NCI-H1048 (cell line): Measurements from ENCODE around the gene CXXC5.
"Not testable (repeated sequence)": the region's sequence is repeated elsewhere in the genome, so short reads cannot be mapped to it uniquely, and the experiment has no call there.

Experiments
- DNase-seq: peaks from one replicate; lab custom pipeline; 2025; lab: John Stamatoyannopoulos, UW

Gene CXXC5

DNA sequence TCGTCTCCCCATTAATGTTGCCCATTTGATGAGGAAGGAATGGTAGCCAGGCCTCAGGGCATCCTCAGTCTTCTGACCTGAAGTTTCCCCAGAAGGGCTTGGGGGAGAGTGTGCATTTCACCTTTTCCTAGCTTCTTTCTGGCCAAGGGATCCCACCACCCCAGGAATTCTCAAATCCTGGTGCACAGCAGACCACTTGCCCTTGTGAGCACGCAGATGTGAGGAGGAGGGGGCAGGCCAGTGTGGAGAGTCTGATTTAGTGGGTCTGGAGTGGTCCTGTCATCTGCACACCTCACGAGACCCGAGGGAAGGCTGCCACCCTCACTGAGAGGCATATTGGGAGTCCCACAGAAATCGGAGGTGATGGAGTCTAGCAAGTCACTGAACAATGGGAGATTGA, 64.3 kb downstream of the CXXC5 start:
- no peak for DNase-seq

DNA sequence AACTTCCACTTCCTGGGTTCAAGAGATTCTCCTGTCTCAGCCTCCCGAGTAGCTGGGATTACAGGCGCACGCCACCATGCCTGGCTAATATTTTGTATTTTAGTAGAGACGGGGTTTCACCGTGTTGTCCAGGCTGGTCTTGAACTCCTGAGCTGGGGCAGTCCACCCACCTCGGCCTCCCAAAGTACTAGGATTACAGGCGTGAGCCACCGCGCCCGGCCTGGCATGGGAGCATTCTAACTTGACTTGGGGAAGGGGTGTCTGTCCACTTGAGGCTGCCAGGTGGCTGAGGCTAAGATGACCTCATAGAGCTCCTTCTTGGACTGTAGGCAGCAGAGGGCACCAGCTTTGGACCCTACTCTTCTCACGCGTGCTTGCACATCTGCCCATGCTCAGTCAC, 65.7 kb downstream of the CXXC5 start:
- not testable (repeated sequence) for DNase-seq

DNA sequence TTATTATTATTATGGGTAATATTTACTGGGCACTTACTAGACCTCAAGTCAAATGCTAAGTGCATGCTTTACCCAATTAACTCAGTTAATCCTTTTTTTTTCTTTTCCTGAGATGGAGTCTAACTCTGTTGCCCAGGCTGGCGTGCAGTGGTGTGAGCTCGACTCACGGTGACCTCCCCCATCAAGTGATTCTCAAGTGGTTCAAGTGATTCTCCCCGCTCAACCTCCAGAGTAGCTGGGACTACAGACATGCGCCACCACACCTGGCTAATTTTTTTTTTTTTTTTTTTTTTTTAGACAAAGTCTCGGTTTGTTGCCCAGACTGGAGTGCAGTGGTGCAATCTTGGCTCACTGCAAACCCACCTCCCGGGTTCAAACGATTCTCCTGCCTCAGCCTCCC, 69.1 kb downstream of the CXXC5 start:
- no peak for DNase-seq

DNA sequence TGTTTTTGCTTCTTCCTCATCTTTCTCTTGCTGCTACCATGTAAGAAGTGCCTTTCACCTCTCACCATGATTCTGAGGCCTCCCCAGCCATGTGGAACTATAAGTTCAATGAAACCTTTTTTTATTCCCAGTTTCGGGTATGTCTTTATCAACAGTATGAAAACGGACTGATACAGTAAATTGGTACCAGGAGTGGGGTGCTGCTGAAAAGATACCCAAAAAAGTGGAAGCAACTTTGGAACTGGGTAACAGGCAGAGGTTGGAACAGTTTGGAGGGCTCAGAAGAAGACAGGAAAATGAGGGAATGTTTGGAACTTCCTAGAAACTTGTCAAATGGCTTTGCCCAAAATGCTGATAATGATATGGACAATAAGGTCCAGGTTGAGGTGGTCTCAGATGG, 70.3 kb downstream of the CXXC5 start:
- DNase-seq = not testable (repeated sequence)

DNA sequence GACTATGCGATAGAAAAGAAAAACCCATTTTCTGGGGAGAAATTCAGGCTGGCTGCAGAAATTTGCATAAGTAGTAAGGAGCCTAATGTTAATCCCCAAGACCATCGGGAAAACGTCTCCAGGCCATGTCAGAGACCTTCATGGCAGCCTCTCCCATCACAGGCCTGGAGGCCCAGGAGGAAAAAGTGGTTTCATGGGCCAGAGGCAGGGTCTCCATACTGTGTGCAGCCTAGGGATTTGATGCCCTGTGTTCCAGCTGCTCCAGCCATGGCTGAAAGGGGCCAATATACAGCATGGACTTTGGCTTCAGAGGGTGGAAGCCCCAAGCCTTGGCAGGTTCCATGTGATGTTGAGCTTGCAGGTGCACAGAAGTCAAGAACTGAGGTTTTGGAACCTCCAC, 71.8 kb downstream of the CXXC5 start:
- DNase-seq = not testable (repeated sequence)

DNA sequence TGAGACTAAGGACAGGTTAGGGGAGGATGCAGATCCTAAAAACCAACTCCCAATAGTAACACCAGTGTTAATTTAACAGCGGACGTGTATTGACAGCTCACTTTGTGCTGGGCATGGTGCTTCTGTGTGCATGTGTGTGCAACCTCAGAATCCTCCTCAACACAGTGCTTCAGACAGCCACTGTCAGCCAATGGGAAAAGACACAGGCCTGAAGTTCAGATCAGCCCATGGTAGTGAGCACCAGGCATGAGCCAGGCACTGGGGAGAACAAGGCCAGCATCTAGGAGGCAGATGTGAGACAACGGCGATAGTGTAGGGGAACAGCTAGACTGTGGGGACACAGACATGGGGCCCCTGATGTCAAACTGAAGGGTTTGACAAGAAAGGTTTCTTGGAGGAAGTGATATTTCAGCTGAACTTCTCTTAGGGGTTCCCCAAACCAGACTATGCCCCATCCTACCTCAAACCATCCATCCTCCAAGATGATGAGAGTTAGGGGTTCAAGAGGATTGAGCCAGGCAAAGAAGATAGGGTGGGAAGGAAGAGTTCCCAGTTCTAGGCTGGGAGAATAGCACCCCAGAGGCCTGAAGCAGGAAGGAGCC, 75.9 kb downstream of the CXXC5 start:
- DNase-seq = no peak

DNA sequence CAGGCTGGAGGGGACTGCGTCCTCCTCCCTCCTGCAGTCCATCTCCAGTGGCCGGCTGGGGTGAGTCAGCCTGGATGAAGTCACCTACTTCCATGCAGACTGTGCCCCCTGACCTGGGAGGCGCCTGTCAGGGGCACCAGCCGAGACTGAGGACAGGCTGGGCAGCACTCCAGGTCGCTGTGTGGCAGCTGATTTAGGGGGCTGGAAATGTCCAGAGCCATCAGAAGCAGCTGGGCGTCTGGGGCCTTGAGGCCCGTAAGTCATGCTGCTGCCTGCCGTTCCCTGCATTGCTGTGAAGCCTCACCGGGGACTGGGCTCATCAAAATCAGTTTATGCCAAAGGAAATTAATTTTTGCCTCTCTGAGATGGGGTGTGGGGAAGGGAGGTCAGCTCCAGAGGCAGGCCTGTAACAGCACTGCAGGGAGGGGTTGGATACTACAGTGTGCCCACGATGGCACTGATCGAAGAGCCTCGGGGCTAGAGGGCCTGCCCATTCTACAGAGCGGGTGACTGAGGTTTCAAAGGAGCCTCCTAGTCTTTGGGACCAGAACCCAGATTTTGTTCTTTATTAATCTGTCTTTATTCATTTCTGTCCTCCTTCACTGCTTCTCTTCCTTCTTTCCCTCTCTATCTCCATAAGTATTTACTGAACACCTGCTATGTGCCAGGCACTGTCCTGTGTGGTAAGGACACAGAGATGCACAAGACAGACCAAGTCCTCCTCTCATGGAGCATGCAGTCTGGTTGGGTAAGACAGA, 77.1 kb downstream of the CXXC5 start:
- DNase-seq = no peak

DNA sequence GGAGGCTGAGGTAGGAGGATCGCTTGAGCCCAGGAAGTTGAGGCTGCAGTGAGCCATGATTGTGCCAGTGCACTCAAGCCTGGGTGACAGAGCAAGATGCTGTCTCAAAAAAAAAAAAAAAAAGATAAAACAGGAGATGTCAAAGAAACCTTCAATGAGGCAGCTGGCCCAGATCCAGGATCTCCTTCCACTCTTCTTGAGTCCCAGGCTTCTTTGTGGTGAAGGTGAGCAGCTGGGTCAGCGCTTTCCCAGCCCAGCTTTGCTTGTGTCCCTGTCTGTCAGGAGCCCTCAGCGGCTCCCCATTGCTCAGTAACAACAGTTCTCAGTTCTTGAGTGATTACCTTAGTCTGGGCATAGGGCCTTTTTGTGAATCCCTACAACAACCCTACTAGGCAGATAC, 78.1 kb downstream of the CXXC5 start:
- no peak for DNase-seq

DNA sequence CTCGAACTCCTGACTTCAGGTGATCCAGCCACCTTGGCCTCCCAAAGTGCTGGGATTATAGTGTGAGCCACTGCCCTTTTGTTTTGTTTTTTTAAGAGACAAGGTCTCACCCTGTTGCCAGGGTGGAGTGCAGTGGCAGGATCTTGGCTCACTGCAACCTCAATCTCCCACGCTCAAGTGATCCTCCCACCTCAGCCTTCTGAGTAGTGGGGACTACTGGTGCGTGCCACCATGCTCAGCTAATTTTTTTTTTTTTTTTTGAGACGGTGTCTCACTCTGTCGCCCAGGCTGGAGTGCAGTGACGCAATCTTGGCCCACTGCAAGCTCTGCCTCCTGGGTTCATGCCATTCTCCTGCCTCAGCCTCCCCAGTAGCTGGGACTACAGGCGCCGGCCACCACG, 79.5 kb downstream of the CXXC5 start:
- not testable (repeated sequence) for DNase-seq

DNA sequence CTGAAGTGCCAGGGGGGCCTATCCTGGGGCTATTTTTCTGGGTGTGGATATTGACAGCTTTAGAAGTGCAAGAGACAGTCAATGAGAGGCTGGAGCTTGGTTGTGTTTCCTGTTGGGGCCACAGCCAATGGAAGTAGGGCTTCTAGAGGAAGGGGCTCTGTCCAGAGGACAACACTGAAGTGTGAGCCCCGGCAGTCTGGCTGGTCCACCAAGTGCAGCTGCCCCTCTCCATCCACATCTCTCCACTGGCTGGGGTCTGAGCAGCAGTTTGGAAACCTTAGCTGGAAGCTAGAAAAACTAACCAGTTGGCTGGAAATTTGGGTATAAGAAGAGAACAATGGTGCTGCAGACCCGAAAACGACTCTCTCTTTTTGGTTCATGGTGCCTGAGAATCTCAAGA, 83.1 kb downstream of the CXXC5 start:
- no peak for DNase-seq

DNA sequence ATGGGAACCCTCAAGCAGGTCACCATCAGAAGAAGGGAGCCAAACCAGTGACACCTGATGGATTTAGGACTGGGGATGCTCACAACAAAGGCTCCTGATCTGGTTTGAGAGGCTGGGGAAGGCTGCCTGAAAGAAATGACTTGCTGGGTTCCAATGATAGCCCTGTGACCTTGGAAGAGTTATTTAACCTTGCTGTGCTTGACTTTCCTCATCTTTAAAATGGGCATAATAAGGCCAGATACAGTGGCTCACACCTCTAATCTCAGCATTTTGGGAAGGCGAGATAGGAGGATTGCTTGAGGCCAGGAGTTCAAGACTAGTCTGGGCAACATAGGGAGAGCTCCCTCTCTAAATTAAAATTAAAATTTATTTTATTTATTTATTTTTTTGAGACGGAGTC, 83.9 kb downstream of the CXXC5 start:
- DNase-seq = no peak

DNA sequence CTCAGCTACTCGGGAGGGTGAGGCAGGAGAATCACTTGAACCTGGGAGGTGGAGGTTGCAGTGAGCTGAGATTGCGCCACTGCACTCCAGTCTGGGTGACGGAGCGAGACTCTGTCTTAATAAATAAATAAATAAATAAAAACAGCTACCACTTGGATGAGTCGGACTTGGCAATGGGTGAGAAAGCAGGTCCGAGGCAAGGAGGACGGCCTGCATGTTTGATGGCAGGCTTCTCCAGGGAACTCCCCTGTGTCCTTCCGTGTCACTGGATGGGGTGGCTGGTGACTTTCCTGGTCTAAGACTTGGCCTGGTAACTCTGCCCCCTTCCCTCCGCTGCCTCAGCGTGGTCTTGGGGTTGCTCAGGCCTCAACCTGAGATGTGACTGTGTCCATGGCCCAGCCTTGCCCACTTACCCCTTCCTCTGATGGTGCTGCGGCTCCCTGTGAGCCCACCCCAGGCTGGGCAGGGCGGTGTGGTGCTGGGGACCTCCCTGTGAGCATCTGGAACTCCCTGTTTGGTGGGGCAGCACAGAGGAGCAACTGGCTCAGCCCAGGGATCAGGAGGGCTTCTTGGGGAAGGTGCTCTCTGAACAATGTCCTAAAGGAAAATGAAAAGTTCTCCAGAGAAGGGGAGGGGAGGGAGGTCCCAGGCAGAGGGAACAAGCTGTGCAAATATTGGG, 85.0 kb downstream of the CXXC5 start:
- DNase-seq = no peak
